ENCODE measurements around the gene DCUN1D4. TPM values are rescaled to one million over a fixed set of nuclear protein-coding genes. Genes with fewer than 3 reads are reported as not detected.

DCUN1D4 gene
- total RNA-seq, 1 experiment from 2014 or later: 50.2 TPM

DNA sequence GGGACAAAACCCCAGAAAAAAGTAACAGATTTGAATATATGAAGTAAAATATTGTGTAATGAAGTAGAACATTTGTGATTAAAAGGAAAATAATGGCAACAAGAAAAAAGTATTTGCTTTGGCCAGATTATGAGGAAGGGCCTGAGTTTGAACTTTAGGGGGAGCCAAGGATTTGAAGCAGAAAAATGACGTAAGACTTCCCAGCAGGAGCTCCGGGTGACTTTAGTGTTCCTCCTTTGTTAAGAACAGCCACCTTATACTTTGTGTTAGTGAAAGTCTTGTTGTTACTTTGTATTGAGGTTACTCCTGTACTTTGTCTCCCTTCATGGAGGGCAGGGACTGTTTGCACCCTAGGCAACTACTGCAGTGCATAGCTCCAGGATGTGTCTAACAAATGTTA is 41.1 kb downstream of the DCUN1D4 start:
- ATAC-seq (no peak), DNase-seq (ENCODE audit: low read depth, low spot score) (no peak)
- POLR2A ChIA-PET: no interaction called here
- Histone ChIP-seq H3K9me3 (ENCODE audit: control insufficient read depth in 1 of 2, insufficient read depth in 1 of 2, low read depth in 1 of 2, low read length in 2 of 2) (no peaks in the 10 kb centered on the region), H3K4me2 (ENCODE audit: low read length) (no peak overlapping the region), H3K4me3 (replicated peaks in 1 of 2; ENCODE audit: low read depth in 1 of 2, low read length in 2 of 2) (no peak overlapping the region), H3K36me3 (ENCODE audit: control insufficient read depth in 1 of 2, insufficient read depth in 2 of 2, low read length in 2 of 2) (peaks cover 4 to 7% of the 10 kb centered on the region in 2 experiments; a peak in 1 of 4 replicates), H3K4me1 (ENCODE audit: control insufficient read depth in 1 of 2, insufficient read depth in 2 of 2, low read length in 2 of 2) (no peaks in the 10 kb centered on the region), H3K79me2 (ENCODE audit: insufficient read depth, low read length) (no peaks in the 10 kb centered on the region), H3K27me3 (ENCODE audit: insufficient read depth, low read length) (no peaks in the 10 kb centered on the region), H3K9me2 (ENCODE audit: insufficient read depth) (no peaks in the 10 kb centered on the region), H3K27ac (ENCODE audit: low read depth, low read length) (no peak overlapping the region), H4K20me1 (ENCODE audit: insufficient read depth) (no peaks in the 10 kb centered on the region; the same call in 1 of the 2 replicates), H3K9ac (ENCODE audit: low read length) (no peak overlapping the region), H2AFZ (ENCODE audit: low read depth, low read length, poor library complexity, severe bottlenecking) (no peak overlapping the region)
- no peak for TF ChIP-seq SIN3A (IDR thresholded peaks at IDR 0.05; ENCODE audit: low read depth)
- TF ChIP-seq, protein P1, sequence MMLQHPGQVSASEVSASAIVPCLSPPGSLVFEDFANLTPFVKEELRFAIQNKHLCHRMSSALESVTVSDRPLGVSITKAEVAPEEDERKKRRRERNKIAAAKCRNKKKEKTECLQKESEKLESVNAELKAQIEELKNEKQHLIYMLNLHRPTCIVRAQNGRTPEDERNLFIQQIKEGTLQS (IDR thresholded peaks at IDR 0.05): no peak
- TF ChIP-seq ZFX (IDR thresholded peaks at IDR 0.05): no peak
- no peak for TF ChIP-seq EGR1 (IDR thresholded peaks at IDR 0.05; ENCODE audit: low read depth)
- no peak for TF ChIP-seq FOSL1 (IDR thresholded peaks at IDR 0.05; ENCODE audit: low read depth)
- TF ChIP-seq, protein P2, sequence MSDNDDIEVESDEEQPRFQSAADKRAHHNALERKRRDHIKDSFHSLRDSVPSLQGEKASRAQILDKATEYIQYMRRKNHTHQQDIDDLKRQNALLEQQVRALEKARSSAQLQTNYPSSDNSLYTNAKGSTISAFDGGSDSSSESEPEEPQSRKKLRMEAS (IDR thresholded peaks at IDR 0.05): no peak
- TF ChIP-seq TCF7L2 (IDR thresholded peaks at IDR 0.05; ENCODE audit: borderline replicate concordance, extremely low read depth, insufficient read depth, insufficient read length): no peak
- TF ChIP-seq EZH2phosphoT487 (IDR thresholded peaks at IDR 0.05; ENCODE audit: borderline replicate concordance): no peak
- no peak for TF ChIP-seq SP1 (IDR thresholded peaks at IDR 0.05; ENCODE audit: low read depth)
- no peak for TF ChIP-seq SRF (IDR thresholded peaks at IDR 0.05; ENCODE audit: low read depth)
- TF ChIP-seq, protein P3, sequence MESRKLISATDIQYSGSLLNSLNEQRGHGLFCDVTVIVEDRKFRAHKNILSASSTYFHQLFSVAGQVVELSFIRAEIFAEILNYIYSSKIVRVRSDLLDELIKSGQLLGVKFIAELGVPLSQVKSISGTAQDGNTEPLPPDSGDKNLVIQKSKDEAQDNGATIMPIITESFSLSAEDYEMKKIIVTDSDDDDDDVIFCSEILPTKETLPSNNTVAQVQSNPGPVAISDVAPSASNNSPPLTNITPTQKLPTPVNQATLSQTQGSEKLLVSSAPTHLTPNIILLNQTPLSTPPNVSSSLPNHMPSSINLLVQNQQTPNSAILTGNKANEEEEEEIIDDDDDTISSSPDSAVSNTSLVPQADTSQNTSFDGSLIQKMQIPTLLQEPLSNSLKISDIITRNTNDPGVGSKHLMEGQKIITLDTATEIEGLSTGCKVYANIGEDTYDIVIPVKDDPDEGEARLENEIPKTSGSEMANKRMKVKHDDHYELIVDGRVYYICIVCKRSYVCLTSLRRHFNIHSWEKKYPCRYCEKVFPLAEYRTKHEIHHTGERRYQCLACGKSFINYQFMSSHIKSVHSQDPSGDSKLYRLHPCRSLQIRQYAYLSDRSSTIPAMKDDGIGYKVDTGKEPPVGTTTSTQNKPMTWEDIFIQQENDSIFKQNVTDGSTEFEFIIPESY (IDR thresholded peaks at IDR 0.05; ENCODE audit: extremely low read depth, insufficient replicate concordance, low read length): no peak
- TF ChIP-seq, protein P4, sequence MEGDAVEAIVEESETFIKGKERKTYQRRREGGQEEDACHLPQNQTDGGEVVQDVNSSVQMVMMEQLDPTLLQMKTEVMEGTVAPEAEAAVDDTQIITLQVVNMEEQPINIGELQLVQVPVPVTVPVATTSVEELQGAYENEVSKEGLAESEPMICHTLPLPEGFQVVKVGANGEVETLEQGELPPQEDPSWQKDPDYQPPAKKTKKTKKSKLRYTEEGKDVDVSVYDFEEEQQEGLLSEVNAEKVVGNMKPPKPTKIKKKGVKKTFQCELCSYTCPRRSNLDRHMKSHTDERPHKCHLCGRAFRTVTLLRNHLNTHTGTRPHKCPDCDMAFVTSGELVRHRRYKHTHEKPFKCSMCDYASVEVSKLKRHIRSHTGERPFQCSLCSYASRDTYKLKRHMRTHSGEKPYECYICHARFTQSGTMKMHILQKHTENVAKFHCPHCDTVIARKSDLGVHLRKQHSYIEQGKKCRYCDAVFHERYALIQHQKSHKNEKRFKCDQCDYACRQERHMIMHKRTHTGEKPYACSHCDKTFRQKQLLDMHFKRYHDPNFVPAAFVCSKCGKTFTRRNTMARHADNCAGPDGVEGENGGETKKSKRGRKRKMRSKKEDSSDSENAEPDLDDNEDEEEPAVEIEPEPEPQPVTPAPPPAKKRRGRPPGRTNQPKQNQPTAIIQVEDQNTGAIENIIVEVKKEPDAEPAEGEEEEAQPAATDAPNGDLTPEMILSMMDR (IDR thresholded peaks at IDR 0.05 in 2 of 3, conservative IDR thresholded peaks at IDR 0.05 in 1 of 3; ENCODE audit: borderline replicate concordance in 1 of 3, insufficient read depth in 1 of 3, low read depth in 2 of 3, low read length in 2 of 3): no peak
- TF ChIP-seq ELF1 (IDR thresholded peaks at IDR 0.05; ENCODE audit: borderline replicate concordance, low read depth): no peak
- TF ChIP-seq YY1 (IDR thresholded peaks at IDR 0.05; ENCODE audit: extremely low read depth, insufficient replicate concordance, low read depth, low read length): no peak
- no peak for TF ChIP-seq POLR2AphosphoS5 (IDR thresholded peaks at IDR 0.05; ENCODE audit: low read depth, low read length)
- TF ChIP-seq, protein P5, sequence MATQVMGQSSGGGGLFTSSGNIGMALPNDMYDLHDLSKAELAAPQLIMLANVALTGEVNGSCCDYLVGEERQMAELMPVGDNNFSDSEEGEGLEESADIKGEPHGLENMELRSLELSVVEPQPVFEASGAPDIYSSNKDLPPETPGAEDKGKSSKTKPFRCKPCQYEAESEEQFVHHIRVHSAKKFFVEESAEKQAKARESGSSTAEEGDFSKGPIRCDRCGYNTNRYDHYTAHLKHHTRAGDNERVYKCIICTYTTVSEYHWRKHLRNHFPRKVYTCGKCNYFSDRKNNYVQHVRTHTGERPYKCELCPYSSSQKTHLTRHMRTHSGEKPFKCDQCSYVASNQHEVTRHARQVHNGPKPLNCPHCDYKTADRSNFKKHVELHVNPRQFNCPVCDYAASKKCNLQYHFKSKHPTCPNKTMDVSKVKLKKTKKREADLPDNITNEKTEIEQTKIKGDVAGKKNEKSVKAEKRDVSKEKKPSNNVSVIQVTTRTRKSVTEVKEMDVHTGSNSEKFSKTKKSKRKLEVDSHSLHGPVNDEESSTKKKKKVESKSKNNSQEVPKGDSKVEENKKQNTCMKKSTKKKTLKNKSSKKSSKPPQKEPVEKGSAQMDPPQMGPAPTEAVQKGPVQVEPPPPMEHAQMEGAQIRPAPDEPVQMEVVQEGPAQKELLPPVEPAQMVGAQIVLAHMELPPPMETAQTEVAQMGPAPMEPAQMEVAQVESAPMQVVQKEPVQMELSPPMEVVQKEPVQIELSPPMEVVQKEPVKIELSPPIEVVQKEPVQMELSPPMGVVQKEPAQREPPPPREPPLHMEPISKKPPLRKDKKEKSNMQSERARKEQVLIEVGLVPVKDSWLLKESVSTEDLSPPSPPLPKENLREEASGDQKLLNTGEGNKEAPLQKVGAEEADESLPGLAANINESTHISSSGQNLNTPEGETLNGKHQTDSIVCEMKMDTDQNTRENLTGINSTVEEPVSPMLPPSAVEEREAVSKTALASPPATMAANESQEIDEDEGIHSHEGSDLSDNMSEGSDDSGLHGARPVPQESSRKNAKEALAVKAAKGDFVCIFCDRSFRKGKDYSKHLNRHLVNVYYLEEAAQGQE (IDR thresholded peaks at IDR 0.05; ENCODE audit: low read depth): no peak
- no peak for TF ChIP-seq POLR2A (IDR thresholded peaks at IDR 0.05; ENCODE audit: borderline replicate concordance, extremely low read depth, insufficient read depth, insufficient read length)
- TF ChIP-seq RAD21 (IDR thresholded peaks at IDR 0.05; ENCODE audit: low read depth): no peak
- TF ChIP-seq CBX3 (IDR thresholded peaks at IDR 0.05; ENCODE audit: low read depth): no peak
- no peak for TF ChIP-seq ZNF274 (IDR thresholded peaks at IDR 0.05; ENCODE audit: low read depth, low read length)
- CTCF ChIA-PET: no interaction called here
- intact Hi-C loops (cut with micrococcal nuclease): no loop called here
- RAD21 ChIA-PET (ENCODE audit: low non-redundant PET in 1 of 2, low total read pairs in 2 of 2, uncharacterized antibody in 2 of 2, unreplicated experiment in 2 of 2): no interaction called here
- no TSS peak for BruUV-seq (replicated peaks)
